ENCODE measurements around the gene SDR9C7. TPM values are rescaled to one million over a fixed set of nuclear protein-coding genes. Genes with fewer than 3 reads are reported as not detected.
"Not testable (repeated sequence)": the region's sequence is repeated elsewhere in the genome, so short reads cannot be mapped to it uniquely, and the experiment has no call there.

SDR9C7 gene
- total and polyA plus RNA-seq, 3 donors from 2014 or later, result 0.43 to 0.46 TPM; not detected in 1

GRCh38 chr12:56948457-56948777 is 14.2 kb upstream of the SDR9C7 start:
- H3K27ac ChIP-seq, result no peak overlapping the region
- DNase-seq, result no peak
- H3K36me3 ChIP-seq (ENCODE audit: low read depth, missing control alignments), result no peaks in the 10 kb centered on the region
- H3K4me1 ChIP-seq, result no peaks in the 10 kb centered on the region
- H3K4me3 ChIP-seq, result no peak overlapping the region
- intact Hi-C loops (cut with DNase I; ENCODE audit: low total_unique reads), result no loop called here
- TF ChIP-seq POLR2A (IDR thresholded peaks at IDR 0.05), result no peak
- TF ChIP-seq, protein P1, sequence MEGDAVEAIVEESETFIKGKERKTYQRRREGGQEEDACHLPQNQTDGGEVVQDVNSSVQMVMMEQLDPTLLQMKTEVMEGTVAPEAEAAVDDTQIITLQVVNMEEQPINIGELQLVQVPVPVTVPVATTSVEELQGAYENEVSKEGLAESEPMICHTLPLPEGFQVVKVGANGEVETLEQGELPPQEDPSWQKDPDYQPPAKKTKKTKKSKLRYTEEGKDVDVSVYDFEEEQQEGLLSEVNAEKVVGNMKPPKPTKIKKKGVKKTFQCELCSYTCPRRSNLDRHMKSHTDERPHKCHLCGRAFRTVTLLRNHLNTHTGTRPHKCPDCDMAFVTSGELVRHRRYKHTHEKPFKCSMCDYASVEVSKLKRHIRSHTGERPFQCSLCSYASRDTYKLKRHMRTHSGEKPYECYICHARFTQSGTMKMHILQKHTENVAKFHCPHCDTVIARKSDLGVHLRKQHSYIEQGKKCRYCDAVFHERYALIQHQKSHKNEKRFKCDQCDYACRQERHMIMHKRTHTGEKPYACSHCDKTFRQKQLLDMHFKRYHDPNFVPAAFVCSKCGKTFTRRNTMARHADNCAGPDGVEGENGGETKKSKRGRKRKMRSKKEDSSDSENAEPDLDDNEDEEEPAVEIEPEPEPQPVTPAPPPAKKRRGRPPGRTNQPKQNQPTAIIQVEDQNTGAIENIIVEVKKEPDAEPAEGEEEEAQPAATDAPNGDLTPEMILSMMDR (IDR thresholded peaks at IDR 0.05), result no peak
- no peaks in the 10 kb centered on the region for H3K9me3 ChIP-seq
- H3K27me3 ChIP-seq, result no peaks in the 10 kb centered on the region

DNA sequence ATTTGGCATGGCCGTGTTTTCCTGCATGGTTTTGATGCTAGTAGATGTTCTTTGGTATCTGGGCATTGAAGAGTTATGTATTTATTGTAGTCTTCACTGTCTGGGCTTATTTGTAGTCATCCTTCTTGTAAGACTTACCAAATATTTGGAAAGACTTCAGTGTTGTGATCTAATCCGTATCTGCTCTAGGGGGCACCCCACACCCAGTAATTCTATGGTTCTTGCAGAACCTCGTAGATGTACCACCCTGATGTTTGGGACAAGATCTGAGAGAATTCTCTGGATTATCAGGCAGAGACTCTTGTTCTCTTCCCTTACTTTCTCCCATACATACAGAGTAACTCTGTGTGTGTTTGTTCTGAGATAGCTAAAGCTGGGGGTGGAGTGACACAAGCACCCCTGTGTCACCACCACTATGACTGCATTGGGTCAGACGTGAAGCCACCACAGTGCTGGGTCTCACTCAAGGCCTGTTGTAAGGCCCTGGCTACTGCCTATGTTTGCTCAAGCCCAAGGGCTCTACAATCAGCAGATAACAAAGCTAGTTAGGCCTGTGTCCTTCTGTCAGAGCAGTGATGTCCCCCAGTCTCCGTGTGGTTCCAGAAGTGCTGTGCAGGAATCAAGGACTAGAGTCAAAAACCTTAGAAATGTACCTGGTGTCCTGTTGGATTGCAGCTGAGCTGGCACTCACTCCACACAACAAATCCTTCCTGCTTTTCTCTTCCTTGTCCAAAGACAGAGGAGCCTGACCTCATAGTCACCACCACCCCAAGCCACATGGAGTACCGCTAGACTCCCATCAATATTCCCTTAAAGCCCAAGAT is 13.6 kb upstream of the SDR9C7 start:
- intact Hi-C loops (cut with DNase I; ENCODE audit: low total_unique reads), result no loop called here
- TF ChIP-seq, protein P1 (IDR thresholded peaks at IDR 0.05), result no peak
- TF ChIP-seq POLR2A (IDR thresholded peaks at IDR 0.05), result no peak
- Histone ChIP-seq H3K27me3 (no peaks in the 10 kb centered on the region), H3K36me3 (ENCODE audit: low read depth, missing control alignments) (no peaks in the 10 kb centered on the region), H3K4me3 (no peak overlapping the region), H3K27ac (no peak overlapping the region), H3K4me1 (no peaks in the 10 kb centered on the region), H3K9me3 (no peaks in the 10 kb centered on the region)
- DNase-seq, result no peak
- WGBS, 2 donors, result 83 to 85% methylated on average over 6 of the region's 6 CpGs

DNA sequence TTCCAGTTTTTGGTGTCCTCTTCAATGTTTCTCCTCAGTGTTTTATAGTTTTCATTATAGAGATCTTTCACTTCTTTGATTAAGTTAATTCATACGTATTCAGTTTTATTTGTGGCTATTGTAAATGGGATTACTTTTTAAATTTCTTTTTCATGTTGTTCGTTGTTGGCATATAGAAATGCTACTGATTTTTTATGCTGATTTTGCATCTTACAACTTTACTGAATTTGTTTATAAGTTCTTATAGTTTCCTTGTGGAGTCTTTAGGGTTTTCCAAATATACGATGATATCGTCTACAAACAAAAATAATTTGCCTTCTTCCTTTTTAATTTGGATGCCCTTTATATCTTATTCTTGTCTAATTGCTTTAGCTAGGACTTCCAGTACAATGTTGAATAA is 9.7 kb upstream of the SDR9C7 start:
- Histone ChIP-seq H3K9me3 (no peaks in the 10 kb centered on the region), H3K4me3 (no peak overlapping the region), H3K27ac (no peak overlapping the region), H3K27me3 (no peaks in the 10 kb centered on the region), H3K36me3 (ENCODE audit: low read depth, missing control alignments) (no peaks in the 10 kb centered on the region), H3K4me1 (peaks cover 8% of the 10 kb centered on the region)
- 93 to 95% methylated on average over 4 of the region's 4 CpGs for WGBS, 2 donors
- TF ChIP-seq, protein P1 (IDR thresholded peaks at IDR 0.05), result no peak
- TF ChIP-seq POLR2A (IDR thresholded peaks at IDR 0.05), result no peak
- intact Hi-C loops (cut with DNase I; ENCODE audit: low total_unique reads), result no loop called here
- DNase-seq, result no peak

DNA sequence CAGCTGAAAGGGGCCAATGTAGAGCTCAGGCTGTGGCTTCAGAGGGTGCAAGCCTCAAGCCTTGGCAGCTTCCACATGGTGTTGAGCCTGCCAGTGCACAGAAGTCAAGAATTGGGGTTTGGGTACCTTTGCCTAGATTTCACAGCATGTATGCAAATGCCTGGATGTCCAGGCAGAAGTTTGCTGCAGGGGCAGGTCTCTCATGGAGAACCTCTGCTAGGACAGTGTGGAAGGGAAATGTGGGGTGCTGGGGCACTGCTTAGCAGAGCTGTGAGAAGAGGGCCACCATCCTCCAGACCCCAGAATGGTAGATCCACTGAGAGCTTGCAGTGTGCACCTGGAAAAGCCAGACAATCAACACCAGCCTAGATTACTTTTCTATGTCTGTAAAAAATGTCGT is 9.2 kb upstream of the SDR9C7 start:
- not testable (repeated sequence) for H3K4me1 ChIP-seq

GRCh38 chr12:56941299-56942017 is 7.2 kb upstream of the SDR9C7 start:
- TF ChIP-seq, protein P1 (IDR thresholded peaks at IDR 0.05), result no peak
- no peak for TF ChIP-seq POLR2A (IDR thresholded peaks at IDR 0.05)
- intact Hi-C loops (cut with DNase I; ENCODE audit: low total_unique reads), result no loop called here

More for the DNA sequence above, 9.2 kb upstream of the SDR9C7 start:
- WGBS, 2 donors, result 85 to 87% methylated on average over 1 of the region's 1 CpG
- intact Hi-C loops (cut with DNase I; ENCODE audit: low total_unique reads); H3K9me3 ChIP-seq; DNase-seq; H3K4me3 ChIP-seq; H3K27ac ChIP-seq; H3K27me3 ChIP-seq; H3K36me3 ChIP-seq (ENCODE audit: low read depth, missing control alignments): not testable (repeated sequence)

DNA sequence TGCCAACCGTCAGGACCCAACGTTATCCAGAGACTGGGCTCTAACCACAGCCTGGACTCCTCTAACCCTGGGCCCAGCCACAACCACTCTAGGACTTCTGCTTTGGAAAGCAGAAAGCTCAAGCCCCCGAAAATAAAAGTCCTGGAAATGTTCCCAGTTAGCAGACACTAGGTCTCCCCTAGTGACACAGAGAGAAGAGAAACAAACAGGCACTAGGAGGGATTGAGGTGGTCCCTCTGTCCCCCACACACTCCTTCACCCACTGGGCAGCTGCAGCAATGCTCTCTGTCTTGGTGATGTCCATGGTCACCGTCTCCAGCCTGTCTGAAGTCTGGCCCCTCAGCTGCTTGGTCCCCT is 6.7 kb upstream of the SDR9C7 start:
- 14% methylated on average over 1 of the region's 4 CpGs; no CpG with 5 or more reads in 1 of the 2 donors for WGBS, 2 donors
- H3K4me3 ChIP-seq; H3K4me1 ChIP-seq; H3K9me3 ChIP-seq; intact Hi-C loops (cut with DNase I; ENCODE audit: low total_unique reads); H3K27me3 ChIP-seq; H3K36me3 ChIP-seq (ENCODE audit: low read depth, missing control alignments); H3K27ac ChIP-seq; DNase-seq: not testable (repeated sequence)

More at GRCh38 chr12:56941299-56942017, 7.2 kb upstream of the SDR9C7 start:
- Histone ChIP-seq H3K9me3 (no peaks in the 10 kb centered on the region), H3K4me1 (peaks cover 8% of the 10 kb centered on the region), H3K27me3 (no peaks in the 10 kb centered on the region), H3K27ac (peak overlapping the region in 1 of 2 donors; percentile 43), H3K4me3 (no peak overlapping the region), H3K36me3 (ENCODE audit: low read depth, missing control alignments) (no peaks in the 10 kb centered on the region)
- 24 to 31% methylated on average over 2 to 3 of the region's 3 CpGs for WGBS, 2 donors
- DNase-seq, result peak; percentile 47
